Measurements from ENCODE around the gene MYO3B. TPM values are rescaled to one million over a fixed set of nuclear protein-coding genes. Genes with fewer than 3 reads are reported as not detected.

The MYO3B gene
- total RNA-seq, 2 donors from 2014 or later = 2.0 to 4.7 TPM

- H3K27me3 ChIP-seq = no peaks in the 10 kb centered on the region
- H3K4me1 ChIP-seq = peaks cover 6% of the 10 kb centered on the region
- H3K36me3 ChIP-seq (replicated peaks in 1 of 2; ENCODE audit: insufficient read depth in 1 of 2, low read depth in 2 of 2) = no peaks in the 10 kb centered on the region
- 66 to 84% methylated on average over 3 of the region's 3 CpGs for WGBS, 2 donors
- ATAC-seq (no peak), DNase-seq (no peak)
- TF ChIP-seq POLR2A (IDR thresholded peaks at IDR 0.05) = no peak
- no peak overlapping the region for H3K27ac ChIP-seq
- intact Hi-C loops (cut with DNase I) = no loop called here
- no peak overlapping the region for H3K4me3 ChIP-seq
- H3K9me3 ChIP-seq = no peaks in the 10 kb centered on the region
These were observed 399.4 kb downstream of the MYO3B start for GRCh38 chr2:170577356-170577755.

- H3K4me3 ChIP-seq = no peak overlapping the region
- no peak overlapping the region for H3K27ac ChIP-seq
- H3K4me1 ChIP-seq = peaks cover 4% of the 10 kb centered on the region
- no peak for DNase-seq
- no peaks in the 10 kb centered on the region for H3K9me3 ChIP-seq
- no peak for ATAC-seq
- WGBS, 2 donors = 92 to 94% methylated on average over 10 of the region's 10 CpGs
- intact Hi-C loops (cut with DNase I) = no loop called here
- TF ChIP-seq CTCF (IDR thresholded peaks at IDR 0.05) (no peak), POLR2A (IDR thresholded peaks at IDR 0.05) (no peak)
- no peaks in the 10 kb centered on the region for H3K27me3 ChIP-seq
- H3K36me3 ChIP-seq (replicated peaks in 1 of 2; ENCODE audit: insufficient read depth in 1 of 2, low read depth in 2 of 2) = no peaks in the 10 kb centered on the region
These were observed 400.7 kb downstream of the MYO3B start for GRCh38 chr2:170578606-170579005.

GRCh38 chr2:170579511-170579910 is 401.6 kb downstream of the MYO3B start:
- 76 to 80% methylated on average over 2 of the region's 2 CpGs for WGBS, 2 donors
- Histone ChIP-seq H3K36me3 (replicated peaks in 1 of 2; ENCODE audit: insufficient read depth in 1 of 2, low read depth in 2 of 2) (no peaks in the 10 kb centered on the region), H3K4me3 (no peak overlapping the region), H3K27me3 (no peaks in the 10 kb centered on the region), H3K4me1 (no peaks in the 10 kb centered on the region), H3K27ac (no peak overlapping the region), H3K9me3 (no peaks in the 10 kb centered on the region)
- TF ChIP-seq CTCF (IDR thresholded peaks at IDR 0.05) = no peak
- no peak for TF ChIP-seq POLR2A (IDR thresholded peaks at IDR 0.05)
- DNase-seq = no peak
- ATAC-seq = no peak
- intact Hi-C loops (cut with DNase I) = no loop called here

- 81 to 96% methylated on average over 3 of the region's 3 CpGs for WGBS, 2 donors
- no peaks in the 10 kb centered on the region for H3K9me3 ChIP-seq
- TF ChIP-seq CTCF (IDR thresholded peaks at IDR 0.05) (no peak), POLR2A (IDR thresholded peaks at IDR 0.05) (no peak)
These were observed 404.4 kb downstream of the MYO3B start for GRCh38 chr2:170582313-170582712.

GRCh38 chr2:170582751-170583463 is 405.0 kb downstream of the MYO3B start:
- no peaks in the 10 kb centered on the region for H3K9me3 ChIP-seq
- no peak overlapping the region for H3K27ac ChIP-seq
- no peak for DNase-seq
- intact Hi-C loops (cut with DNase I) = no loop called here
- H3K27me3 ChIP-seq = no peaks in the 10 kb centered on the region
- no peak for ATAC-seq
- no peak overlapping the region for H3K4me3 ChIP-seq
- no peak for TF ChIP-seq CTCF (IDR thresholded peaks at IDR 0.05)
- no peak for TF ChIP-seq POLR2A (IDR thresholded peaks at IDR 0.05)
- 61 to 74% methylated on average over 7 to 8 of the region's 8 CpGs for WGBS, 2 donors
- no peaks in the 10 kb centered on the region for H3K36me3 ChIP-seq (replicated peaks in 1 of 2; ENCODE audit: insufficient read depth in 1 of 2, low read depth in 2 of 2)
- H3K4me1 ChIP-seq = no peaks in the 10 kb centered on the region

More at GRCh38 chr2:170582313-170582712, 404.4 kb downstream of the MYO3B start:
- intact Hi-C loops (cut with DNase I) = no loop called here
- Histone ChIP-seq H3K4me3 (no peak overlapping the region), H3K27ac (no peak overlapping the region), H3K36me3 (replicated peaks in 1 of 2; ENCODE audit: insufficient read depth in 1 of 2, low read depth in 2 of 2) (no peaks in the 10 kb centered on the region), H3K27me3 (no peaks in the 10 kb centered on the region), H3K4me1 (no peaks in the 10 kb centered on the region)
- ATAC-seq (no peak), DNase-seq (no peak)

Measured in body of pancreas (tissue), 4 donors.